ENCODE data around the gene NR5A1.

The NR5A1 gene

DNA sequence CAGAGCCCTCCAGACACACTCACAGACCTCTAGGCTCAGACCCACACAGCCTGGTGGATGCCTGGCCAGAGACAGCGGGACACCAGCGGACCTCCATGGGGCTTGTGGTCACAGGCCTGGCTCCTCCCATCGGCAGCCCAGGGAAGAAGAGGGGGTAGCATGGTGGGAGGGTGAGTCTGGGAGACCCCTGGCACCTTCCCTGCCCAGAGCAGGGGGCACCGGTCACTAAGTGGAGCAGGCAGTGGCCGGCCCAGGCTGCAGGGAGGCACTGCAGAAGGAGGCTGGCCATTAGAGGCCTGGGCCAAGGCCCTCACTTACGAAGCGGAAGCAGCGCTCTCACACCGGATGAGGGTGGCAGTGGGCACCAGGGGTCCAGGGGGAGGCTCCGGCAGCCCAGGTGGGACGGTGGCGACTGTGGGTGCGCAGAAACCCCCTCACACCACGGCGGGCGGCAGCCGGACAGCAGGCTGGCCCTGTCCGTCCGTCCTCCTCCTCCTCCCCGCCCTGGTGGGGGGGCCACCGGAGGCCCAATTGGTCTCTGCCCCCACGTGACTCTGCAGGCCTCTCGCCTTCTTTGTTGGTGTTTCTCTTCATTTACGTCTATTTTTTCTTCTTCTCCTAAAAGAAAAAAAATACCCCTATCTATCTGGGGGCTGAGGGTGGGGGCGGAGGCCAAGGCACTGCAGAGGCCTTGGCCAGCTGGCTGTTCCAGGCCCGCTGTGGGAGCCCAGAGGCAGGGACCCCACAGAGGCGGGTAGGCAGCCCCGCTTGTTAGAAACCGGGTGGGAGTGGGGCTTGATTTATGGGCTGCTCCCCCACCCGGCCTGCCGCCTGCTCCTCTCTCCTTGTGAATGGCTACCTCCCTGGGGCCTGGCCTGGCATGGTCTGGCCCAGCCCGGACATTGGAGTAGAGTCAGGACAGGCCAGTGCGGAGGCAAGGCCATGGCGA lies at the start of gene NR5A1:
NR5A1 (minus strand) TSS at position 469 of the 949 bp plus-strand sequence. CDS start 4,004 bp downstream, outside the sequence.
- in situ Hi-C loops (cut with HindIII; ENCODE audit: low pct_ligation_motif_present, low pct_unique_long_range_greater_than_20kb, low sequenced_read_pairs), result no loop called here
- DNase-seq, result no peak

DNA sequence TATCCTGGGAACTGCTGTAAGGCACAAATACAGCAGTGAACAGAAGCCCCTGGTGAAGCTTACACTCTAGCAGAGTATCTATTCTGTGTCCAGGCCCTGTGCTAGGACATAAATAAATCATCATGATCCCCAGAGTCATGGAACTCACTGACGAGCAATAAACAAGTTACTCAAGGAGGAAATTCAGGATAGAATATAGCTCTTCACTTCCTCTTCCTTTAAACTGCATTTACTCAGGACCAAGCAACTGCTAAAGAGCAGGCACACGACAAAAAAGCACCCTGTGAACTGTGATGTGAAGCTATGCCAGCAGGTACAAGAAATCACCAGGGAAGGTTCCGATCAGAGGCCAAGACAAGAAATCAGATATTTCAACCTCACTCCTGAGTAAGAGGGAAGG lies 47.8 kb upstream of the NR5A1 start:
- in situ Hi-C loops (cut with HindIII; ENCODE audit: low pct_ligation_motif_present, low pct_unique_long_range_greater_than_20kb, low sequenced_read_pairs), result no loop called here
- no peak for DNase-seq

DNA sequence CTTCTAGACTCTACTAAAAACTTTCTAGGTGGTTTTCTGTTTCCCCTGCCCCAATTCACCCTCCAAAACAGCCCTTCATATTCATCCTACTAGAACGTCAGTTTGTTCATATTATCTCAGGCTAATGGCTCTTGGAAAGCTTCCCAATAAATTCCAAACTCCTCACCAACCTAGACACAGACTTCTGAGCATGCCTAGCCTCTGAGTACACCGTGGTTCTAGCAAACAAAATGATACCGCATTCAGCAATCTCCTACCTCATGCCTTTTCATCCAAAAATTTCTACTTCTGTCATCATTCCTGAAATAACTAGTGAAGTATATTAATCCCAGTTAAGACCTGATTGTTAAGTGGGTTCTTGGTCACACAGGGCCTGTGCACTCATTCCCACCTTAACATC lies 46.5 kb upstream of the NR5A1 start:
- in situ Hi-C loops (cut with HindIII; ENCODE audit: low pct_ligation_motif_present, low pct_unique_long_range_greater_than_20kb, low sequenced_read_pairs), result no loop called here

GRCh38 chr9:124552273-124552605 lies 45.0 kb upstream of the NR5A1 start:
- in situ Hi-C loops (cut with HindIII; ENCODE audit: low pct_ligation_motif_present, low pct_unique_long_range_greater_than_20kb, low sequenced_read_pairs), result no loop called here

More for the DNA sequence above, 46.5 kb upstream of the NR5A1 start:
- DNase-seq, result peak; percentile 45

GRCh38 chr9:124551472-124552272 lies 44.5 kb upstream of the NR5A1 start:
- in situ Hi-C loops (cut with HindIII; ENCODE audit: low pct_ligation_motif_present, low pct_unique_long_range_greater_than_20kb, low sequenced_read_pairs), result no loop called here
- DNase-seq, result peak; percentile 66

More at GRCh38 chr9:124552273-124552605, 45.0 kb upstream of the NR5A1 start:
- DNase-seq, result no peak

DNA sequence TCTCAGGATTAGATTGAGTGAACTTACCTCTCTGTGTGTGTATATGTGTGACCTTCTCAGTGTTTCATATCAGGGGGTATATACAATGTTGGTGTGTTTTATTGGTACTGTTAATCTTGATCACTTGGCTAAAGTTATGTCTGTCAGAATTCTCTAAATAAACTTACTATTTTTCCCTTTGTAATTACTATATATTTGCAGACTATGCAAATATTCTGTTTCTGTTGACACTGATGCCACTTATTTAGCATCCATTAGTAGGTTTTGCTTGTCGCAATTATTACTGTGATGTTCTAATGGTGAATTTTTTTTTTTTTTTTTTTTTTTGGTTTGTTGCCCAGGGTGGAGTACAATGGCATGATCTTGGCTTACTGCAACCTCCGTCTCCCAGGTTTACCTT lies 42.9 kb upstream of the NR5A1 start:
- in situ Hi-C loops (cut with HindIII; ENCODE audit: low pct_ligation_motif_present, low pct_unique_long_range_greater_than_20kb, low sequenced_read_pairs), result no loop called here
- DNase-seq, result no peak

GRCh38 chr9:124549016-124549415 lies 41.8 kb upstream of the NR5A1 start:
- in situ Hi-C loops (cut with HindIII; ENCODE audit: low pct_ligation_motif_present, low pct_unique_long_range_greater_than_20kb, low sequenced_read_pairs), result no loop called here

GRCh38 chr9:124544535-124544934 lies 37.3 kb upstream of the NR5A1 start:
- in situ Hi-C loops (cut with HindIII; ENCODE audit: low pct_ligation_motif_present, low pct_unique_long_range_greater_than_20kb, low sequenced_read_pairs), result no loop called here
- DNase-seq, result no peak

More at GRCh38 chr9:124549016-124549415, 41.8 kb upstream of the NR5A1 start:
- no peak for DNase-seq

DNA sequence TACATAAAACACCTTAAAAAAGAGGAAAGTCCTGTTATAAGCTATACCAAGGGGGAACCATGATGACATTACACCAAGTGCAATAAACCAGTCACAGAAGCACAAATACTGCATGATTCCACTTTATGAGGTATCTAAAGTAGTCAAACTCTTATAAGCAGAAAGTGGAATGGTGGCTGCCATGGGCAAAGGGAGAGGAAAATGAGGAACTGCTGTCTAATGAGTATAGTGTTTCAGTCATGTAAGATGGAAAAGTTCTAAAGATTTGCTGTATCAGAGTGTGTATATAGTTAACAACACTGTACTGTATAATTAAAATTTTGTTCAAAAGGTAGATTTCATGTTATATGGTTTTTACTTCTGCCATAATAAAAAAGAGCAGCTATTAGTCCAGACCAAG lies 34.6 kb upstream of the NR5A1 start:
- in situ Hi-C loops (cut with HindIII; ENCODE audit: low pct_ligation_motif_present, low pct_unique_long_range_greater_than_20kb, low sequenced_read_pairs), result no loop called here

GRCh38 chr9:124537926-124538325 lies 30.7 kb upstream of the NR5A1 start:
- no peak for DNase-seq
- in situ Hi-C loops (cut with HindIII; ENCODE audit: low pct_ligation_motif_present, low pct_unique_long_range_greater_than_20kb, low sequenced_read_pairs), result no loop called here

More for the DNA sequence above, 34.6 kb upstream of the NR5A1 start:
- no peak for DNase-seq

- DNase-seq, result no peak
- in situ Hi-C loops (cut with HindIII; ENCODE audit: low pct_ligation_motif_present, low pct_unique_long_range_greater_than_20kb, low sequenced_read_pairs), result no loop called here
These were observed 28.6 kb upstream of the NR5A1 start for GRCh38 chr9:124535846-124536245.

DNA sequence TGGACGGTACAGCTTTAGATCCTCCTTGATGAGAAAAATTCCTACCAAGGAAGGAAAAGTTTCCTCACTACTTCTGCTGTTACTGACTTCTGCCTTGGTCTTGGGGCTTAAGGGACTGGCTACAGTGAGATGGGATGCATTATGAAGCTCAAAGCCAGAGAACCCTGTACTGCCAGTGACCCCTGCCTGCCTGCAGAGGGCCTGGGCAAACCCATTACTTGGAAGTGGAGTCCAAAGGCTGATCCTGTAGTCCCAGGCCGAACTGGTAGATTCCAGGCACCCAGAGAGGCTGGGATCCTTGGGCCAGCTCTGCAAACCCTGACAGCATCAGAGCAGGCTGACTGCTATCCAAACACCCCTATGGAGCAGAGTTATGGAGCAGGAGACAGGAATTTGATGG lies 25.7 kb upstream of the NR5A1 start:
- no peak for DNase-seq
- in situ Hi-C loops (cut with HindIII; ENCODE audit: low pct_ligation_motif_present, low pct_unique_long_range_greater_than_20kb, low sequenced_read_pairs), result no loop called here

DNA sequence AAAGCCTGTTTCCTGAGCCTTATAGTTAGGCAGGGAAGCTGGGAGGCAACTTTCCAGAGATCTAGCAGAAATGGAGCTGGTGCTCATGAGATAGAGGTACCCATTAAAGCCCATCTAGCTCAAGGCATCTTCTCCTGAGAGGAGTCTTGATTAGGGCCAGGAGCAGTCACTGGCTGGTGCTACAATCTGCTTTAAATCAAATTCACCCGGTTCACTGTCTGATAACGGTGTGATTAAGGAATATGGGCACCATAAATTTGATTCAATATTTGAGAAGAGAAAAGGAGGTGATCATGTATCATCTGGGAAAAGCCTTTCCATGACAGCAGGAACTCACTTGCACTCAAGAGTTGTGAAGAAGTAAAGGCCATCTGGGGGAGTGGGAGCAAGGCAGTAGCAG lies 23.9 kb upstream of the NR5A1 start:
- in situ Hi-C loops (cut with HindIII; ENCODE audit: low pct_ligation_motif_present, low pct_unique_long_range_greater_than_20kb, low sequenced_read_pairs), result no loop called here
- DNase-seq, result no peak

GRCh38 chr9:124530246-124530645 lies 23.0 kb upstream of the NR5A1 start:
- no peak for DNase-seq
- in situ Hi-C loops (cut with HindIII; ENCODE audit: low pct_ligation_motif_present, low pct_unique_long_range_greater_than_20kb, low sequenced_read_pairs), result no loop called here

DNA sequence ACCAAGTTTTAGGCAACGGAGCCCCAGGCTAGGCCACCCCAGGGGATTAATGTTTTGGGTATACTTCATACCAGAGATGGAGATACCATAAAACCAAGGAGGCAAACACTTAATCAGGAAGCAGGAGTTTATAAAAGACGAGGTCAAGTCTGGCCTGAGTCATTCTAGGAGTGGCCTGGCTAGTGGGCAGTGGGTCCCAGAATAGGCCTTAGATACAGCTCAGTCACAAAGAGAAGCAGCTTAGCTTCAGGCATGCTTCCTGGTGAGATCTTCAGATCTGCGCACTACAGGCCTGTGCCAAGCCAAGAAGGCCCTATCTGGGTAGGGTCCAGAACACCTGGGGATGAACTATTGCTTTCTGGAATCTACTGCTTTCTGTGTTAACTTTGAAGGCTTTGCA lies 20.6 kb upstream of the NR5A1 start:
- in situ Hi-C loops (cut with HindIII; ENCODE audit: low pct_ligation_motif_present, low pct_unique_long_range_greater_than_20kb, low sequenced_read_pairs), result no loop called here

DNA sequence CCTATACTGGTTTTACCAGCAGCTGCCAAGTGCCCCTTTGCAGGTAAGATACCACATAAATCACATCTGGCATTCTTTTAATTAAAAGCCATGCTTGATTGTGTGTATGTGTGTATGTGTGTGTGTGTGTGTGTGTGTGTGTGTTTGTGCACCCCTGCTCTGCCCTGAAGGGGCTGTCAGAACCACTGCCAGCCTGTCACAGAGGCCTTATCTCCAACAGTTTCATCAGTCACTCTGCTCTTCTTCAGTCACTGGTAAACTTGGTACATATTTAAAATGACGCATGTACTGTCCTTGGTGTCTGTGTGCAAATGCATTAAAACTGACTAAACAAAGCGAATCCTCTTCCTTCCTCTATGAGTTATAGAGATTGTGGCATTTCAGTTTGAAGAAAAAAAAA lies 19.0 kb upstream of the NR5A1 start:
- in situ Hi-C loops (cut with HindIII; ENCODE audit: low pct_ligation_motif_present, low pct_unique_long_range_greater_than_20kb, low sequenced_read_pairs), result no loop called here
- DNase-seq, result no peak

More for the DNA sequence above, 20.6 kb upstream of the NR5A1 start:
- no peak for DNase-seq

GRCh38 chr9:124522121-124523098 lies 15.2 kb upstream of the NR5A1 start:
- in situ Hi-C loops (cut with HindIII; ENCODE audit: low pct_ligation_motif_present, low pct_unique_long_range_greater_than_20kb, low sequenced_read_pairs), result no loop called here

GRCh38 chr9:124521142-124521541 lies 13.9 kb upstream of the NR5A1 start:
- no peak for DNase-seq
- in situ Hi-C loops (cut with HindIII; ENCODE audit: low pct_ligation_motif_present, low pct_unique_long_range_greater_than_20kb, low sequenced_read_pairs), result no loop called here

More at GRCh38 chr9:124522121-124523098, 15.2 kb upstream of the NR5A1 start:
- peak; percentile 25 for DNase-seq
